ENCODE measurements around the gene SERTM1.

SERTM1 gene
- total RNA-seq = 0 to 0.12 (median 0) reads per million in 4 donors

DNA sequence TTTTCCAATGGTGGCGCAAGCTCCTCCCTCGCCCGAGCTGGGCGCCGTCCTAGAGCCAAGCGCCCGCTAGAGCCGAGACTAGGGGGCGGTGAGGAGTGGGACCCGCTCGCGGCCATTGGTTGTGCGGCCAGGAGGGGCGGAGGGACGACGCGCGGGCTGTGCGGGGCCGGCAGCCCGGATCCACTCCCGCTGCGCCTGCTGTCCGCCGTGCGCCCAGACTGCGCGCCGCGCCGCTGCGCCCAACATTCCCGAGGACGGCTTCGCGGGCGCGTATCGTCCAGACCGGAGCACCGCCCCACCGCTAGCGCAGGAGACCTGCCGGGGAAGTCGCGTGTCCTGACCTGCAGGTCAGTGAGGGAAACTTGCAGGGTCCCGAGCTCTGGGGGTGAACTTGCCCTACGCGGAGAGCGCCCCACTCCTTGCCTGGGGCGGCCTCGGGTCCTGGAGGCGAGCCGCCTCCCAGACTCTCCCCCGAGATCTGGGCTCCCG is at the start of gene SERTM1:
Gene SERTM1, plus strand, starts transcription at position 183 of the 489 bp plus-strand sequence. CDS start 21,059 bp downstream, outside the sequence.
- DNase-seq = no peak

DNA sequence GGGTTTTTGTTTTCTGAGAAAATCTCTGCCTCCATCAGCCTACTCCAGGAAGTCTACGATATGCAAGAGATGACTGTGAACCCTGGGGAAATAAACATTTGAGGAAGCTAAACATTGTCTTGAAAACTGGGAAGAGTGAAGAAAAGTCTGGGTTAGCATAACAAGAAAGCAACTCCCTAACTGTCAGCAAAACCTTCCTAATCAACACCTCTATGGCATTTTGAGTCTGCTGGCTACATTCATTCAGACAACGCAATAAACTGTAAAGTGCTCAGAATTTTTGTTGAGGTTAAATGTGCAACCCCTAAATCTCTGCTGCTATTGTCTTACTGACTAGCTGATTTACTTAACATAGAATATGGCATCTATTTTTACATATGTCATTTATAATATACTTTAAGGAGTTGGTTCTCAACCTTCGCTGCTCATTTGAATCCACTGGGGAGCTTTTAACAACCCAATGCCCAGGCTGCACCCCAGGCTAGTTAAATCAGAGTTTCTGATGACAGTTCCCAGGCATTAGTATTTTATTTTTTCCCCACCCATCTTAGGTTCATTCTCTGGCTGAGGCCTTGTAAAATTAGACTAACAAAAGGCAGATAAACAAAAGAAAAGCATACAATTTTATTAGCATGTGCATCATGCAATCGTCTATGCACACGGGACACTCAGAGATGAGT is 45.3 kb upstream of the SERTM1 start:
- no peak for DNase-seq

- no peak for DNase-seq
Observed at GRCh38 chr13:36629057-36629385, 44.8 kb upstream of the SERTM1 start.

DNA sequence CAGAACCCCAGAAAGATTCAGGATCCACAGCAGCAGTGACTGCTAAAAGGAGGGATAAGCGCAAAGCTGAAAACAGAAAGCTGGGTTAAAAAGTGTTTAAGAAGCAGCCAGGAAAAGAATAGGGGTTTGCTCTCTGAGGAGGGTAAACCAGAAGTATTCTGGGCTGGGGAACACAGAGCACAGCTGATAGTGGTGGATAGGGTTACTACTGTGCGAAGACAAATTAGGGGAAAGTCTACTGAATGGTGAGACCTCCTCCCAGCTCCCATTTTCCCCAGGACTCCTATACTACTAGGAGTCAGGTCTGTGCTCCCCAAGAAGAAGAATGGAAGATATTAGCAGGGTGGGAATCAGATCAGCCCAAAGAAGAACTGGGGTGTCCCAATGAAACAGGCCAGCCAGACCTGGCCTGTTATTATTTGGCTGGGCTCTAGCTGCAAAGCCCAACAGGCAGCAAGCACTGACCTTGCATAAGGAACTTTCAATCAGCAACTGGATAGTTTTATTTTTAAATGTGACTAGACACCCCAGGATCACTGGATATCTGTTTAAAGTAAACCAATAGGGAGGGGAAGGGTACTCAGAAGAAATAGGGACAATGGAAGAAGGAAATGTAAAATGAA is 43.5 kb upstream of the SERTM1 start:
- no peak for DNase-seq

- DNase-seq = no peak
Observed at GRCh38 chr13:36639610-36640009, 34.2 kb upstream of the SERTM1 start.

DNA sequence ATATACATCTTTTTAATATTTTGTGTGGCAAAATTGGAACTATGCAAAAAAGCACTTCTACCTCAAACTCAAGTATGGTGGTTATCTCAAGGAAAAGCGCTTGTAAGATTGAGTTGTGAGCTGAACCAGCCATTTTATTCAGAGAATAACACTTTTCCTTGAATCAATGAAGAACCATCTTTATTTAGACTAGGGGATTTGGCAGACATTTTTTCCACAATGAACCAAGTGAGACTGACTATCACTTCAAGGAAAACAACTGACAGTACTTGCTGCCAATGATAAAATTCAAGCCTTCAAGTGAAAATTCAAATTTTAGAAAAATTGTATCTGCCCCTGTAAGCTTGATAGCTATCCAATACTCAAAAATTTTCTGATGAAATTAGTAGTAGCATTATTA is 23.2 kb upstream of the SERTM1 start:
- no peak for DNase-seq

DNA sequence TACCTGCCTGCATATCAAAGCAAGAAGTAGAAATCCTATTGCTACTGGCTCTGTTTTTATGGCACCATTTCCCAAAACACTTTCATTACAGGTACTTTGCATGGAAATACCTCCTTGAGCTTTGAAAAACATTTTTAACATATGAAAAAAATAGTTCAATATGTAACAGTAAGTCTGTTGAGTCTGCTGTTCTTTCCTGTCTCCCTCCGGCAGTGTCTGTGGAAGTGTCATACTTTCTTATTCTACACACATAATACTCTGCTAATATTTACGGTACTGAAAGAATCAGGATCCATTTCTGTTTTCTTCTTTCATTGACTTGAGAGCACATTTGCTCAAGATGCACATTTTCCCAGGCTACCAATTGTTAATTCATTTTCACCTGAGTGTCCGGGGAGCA is 8.2 kb upstream of the SERTM1 start:
- no peak for DNase-seq

- DNase-seq = no peak
Observed at GRCh38 chr13:36666477-36667229, 7.2 kb upstream of the SERTM1 start.

GRCh38 chr13:36668316-36668715 is 5.5 kb upstream of the SERTM1 start:
- no peak for DNase-seq

DNA sequence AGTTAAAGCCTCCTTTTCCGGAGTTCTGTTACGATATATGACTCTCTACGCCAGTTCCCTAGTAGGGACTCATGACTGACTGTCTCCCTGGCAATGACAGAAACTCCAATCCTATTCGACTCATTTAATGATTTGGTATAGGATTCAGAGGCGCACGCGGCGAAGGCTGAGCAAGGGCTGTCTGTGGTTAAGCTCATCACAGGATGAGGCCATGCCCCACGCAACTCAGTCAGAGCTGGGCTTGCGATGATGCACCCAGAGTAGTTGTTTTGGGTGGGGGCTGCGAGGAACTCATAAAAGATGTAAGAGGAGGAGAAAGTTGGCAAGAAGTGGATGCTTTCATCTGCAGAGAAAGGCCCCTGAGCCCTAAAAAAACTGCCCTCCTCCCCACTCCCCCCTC is 468 bp upstream of the SERTM1 start:
- no peak for DNase-seq

DNA sequence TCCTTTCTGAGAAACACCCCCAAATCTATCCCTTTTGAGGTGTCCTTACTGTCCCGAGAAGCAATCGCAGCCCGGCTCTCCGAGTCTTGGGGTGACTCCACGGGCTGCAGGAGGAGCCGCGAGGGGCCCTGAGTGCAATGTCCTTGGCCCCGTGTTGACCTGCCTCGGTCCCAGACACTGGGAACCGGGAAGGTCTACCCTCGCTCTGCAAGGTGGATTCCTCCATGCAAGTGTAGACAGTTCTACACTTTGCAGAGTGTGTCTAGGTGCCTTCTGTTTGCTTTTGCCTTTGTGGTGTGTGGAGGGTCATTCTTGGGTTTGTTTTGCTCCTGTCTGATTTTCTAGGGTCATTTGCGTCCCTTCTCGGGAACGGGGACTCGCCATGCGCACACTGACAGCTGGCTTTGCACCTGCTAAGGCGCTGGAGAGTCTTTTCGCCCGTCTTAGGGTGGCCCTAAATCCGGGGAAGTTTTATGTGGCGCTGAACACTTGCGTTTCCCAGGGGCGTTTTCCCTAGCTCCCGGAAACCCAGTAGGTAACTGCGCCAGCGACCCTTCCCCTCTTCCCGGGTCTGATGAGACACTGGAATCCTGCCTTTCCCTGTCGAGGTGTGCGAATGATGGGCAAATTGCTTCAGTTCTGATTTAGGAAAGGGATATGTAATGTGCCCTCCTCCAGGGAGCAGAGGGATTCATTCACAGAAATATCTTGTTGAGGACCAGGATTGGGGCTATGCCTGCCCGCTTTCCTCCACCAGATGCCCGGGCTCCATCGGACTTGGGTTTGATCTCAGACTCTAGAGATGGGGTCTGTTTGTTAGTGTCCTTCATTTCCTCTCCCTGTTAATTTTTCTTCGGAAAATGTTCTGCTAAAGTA is 755 bp downstream of the SERTM1 start:
- DNase-seq = no peak

DNA sequence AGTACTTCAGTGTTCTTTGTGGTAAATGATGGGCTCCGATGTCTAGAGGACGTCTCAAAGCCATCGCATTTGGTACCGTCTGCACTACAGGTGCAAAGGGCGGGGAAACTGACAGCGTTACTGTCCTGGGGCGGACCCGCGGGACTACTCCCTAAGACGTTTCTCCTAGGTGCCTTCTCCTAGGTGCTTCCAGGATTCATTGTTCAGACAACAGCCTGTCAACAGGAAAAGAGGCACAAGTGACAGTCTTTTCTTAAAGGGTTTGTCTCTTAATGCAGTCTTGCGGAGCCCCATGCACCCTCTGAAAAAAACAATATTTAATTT is 1.4 kb downstream of the SERTM1 start:
- no peak for DNase-seq

- DNase-seq = no peak
Observed at GRCh38 chr13:36680913-36681312, 7.1 kb downstream of the SERTM1 start.

DNA sequence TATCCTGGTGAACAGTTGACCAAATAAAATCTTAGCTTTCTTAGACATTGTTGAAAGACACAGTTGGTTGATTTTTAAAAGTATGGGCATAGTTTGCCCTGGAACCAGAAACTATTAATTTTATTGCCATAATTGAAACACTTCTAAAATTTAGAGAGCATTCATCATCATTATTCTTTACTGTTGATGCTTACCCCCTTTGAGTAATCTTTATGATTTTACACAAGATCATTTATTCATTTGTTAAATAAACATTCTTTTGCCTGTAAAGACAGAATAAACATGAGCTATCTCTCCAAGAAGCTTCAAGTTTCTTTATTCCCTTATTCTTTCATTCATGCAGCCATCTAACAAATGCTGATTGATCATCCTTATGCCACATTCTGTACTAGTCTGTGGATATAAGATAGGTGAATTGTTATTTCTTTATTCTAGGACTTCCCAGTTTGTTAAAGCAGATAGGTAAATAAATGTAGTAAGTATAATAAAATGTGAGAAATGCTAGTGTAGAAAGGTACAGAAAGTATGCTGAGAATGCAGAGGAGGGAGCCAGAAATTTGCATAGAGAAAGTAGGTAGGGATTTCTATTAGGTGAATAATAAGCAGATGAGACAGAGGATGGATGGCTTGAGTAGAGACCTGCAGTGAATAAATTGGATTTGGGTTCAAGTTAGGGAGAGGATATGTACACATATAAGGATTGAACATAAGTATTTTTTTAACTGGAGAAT is 8.2 kb downstream of the SERTM1 start:
- no peak for DNase-seq

- no peak for DNase-seq
Observed at GRCh38 chr13:36683701-36684100, 9.9 kb downstream of the SERTM1 start.

- no peak for DNase-seq
Observed at GRCh38 chr13:36685927-36686326, 12.1 kb downstream of the SERTM1 start.

DNA sequence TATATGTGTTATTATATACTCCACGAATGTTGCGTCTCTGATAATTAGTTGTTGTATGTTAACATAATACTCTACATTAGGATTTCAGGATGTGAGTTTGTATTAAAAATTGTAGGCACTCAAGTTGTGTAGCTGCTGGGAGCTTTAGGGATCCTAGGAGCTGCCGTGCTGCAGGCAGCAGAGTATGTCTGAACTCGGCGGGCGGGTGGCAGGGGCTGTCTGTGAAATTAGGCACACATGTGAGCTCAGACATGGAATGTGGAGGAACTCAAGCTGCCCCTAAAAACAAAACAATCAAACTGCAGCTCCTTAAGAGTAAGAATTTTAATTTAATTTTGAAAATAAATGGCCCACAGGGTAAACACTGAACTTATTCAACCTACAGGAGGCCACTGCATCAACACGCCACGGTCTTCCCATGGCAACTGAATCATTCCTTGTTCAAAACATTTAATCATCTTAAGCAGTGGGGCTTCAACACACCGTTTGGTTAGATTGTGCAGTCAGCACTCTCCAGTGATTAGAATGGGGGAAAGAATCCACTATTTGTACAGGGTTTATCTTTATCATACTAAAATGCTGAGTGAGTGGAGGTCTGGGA is 22.7 kb downstream of the SERTM1 start:
- no peak for DNase-seq

DNA sequence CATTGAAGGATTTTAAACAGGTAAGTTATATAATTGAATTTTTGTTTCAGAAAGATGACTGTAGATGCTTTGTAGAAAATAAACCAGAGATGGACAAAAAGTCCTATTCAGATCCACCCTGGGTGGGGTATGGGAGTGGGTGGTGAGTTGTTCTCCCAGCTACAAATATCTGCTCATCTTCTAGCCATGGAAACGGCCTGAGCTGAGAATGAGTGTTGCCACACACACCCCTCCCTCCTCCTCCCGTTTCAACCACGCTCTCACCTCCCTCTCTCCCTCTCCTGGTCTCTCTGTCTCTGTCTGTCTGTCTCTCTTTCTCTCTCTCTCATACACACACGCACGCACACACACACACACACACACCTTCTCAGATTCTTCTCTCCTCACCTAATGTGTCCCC is 26.4 kb downstream of the SERTM1 start:
- DNase-seq = no peak

DNA sequence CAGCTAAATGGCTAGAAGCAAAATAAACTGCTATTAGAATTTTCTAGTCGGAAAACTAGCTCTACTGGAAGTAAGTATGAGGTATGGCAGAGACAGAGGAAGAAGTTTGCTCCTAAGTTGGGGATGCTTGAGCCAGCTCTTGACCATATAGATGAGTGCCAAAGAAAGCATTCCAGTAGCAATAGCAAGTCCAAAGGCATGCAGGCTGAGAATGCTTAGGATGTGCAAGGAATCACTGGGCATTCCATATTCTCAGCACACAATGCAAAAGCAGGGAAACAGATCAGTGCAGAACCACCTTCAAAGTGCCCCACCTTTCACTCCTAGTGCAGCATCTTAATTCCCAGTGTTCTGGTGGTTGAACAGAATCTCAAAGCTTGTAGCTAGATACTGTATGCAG is 32.9 kb downstream of the SERTM1 start:
- DNase-seq = no peak

GRCh38 chr13:36709136-36709890 is 35.5 kb downstream of the SERTM1 start:
- no peak for DNase-seq

DNA sequence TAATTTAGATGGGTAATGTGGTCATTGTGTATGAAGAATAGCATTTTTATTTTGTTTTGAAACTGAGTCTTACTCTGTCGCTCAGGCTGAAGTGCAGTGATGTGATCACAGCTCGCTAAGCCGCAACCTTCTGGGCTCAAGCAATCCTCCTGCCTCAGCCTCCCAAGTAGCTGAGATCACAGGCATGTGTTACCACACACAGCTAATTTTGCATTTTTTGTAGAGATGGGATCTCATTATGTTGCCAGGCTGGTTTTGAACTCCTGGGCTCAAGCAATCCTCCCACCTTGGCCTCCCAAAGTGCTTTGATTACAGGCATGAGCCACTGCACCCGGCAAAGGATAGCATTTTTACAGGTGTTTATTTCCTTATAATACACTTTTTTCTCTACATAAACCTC is 36.6 kb downstream of the SERTM1 start:
- DNase-seq = no peak

Data from T-helper 1 cell (primary cell).